IPS-15b (cell line): Measurements from ENCODE around the gene CDON.
"Not testable (repeated sequence)": the region's sequence is repeated elsewhere in the genome, so short reads cannot be mapped to it uniquely, and the experiment has no call there.

Experiments used
- H3K27me3 ChIP-seq: one replicate; pipeline ENCODE4 v1.6.1; 2013; ENCODE audit warnings: low read length; ENCODE audit not compliant: control insufficient read depth, insufficient read depth
- H3K36me3 ChIP-seq: one replicate; pipeline ENCODE4 v1.6.1; 2013; ENCODE audit warnings: low read length; ENCODE audit not compliant: control insufficient read depth, insufficient read depth
- H3K4me1 ChIP-seq: one replicate; pipeline ENCODE4 v1.6.1; 2013; ENCODE audit warnings: mild to moderate bottlenecking, low read length; ENCODE audit not compliant: control insufficient read depth, insufficient read depth
- H3K4me3 ChIP-seq: one replicate; pipeline ENCODE4 v1.5.1; 2013; ENCODE audit warnings: low read depth, low read length
- H3K9ac ChIP-seq: one replicate; pipeline ENCODE4 v1.6.1; 2013; ENCODE audit warnings: low read depth, mild to moderate bottlenecking, low read length
- H3K9me3 ChIP-seq: one replicate; pipeline ENCODE4 v1.6.1; 2013; ENCODE audit warnings: mild to moderate bottlenecking, low read length; ENCODE audit not compliant: control insufficient read depth, insufficient read depth

Gene CDON

GRCh38 chr11:126002181-126002580 is 60.5 kb downstream of the CDON start:
- peaks cover 6% of the 10 kb centered on the region for H3K36me3 ChIP-seq

GRCh38 chr11:125999234-125999880 is 63.3 kb downstream of the CDON start:
- no peaks in the 10 kb centered on the region for H3K4me1 ChIP-seq
- no peaks in the 10 kb centered on the region for H3K27me3 ChIP-seq
- H3K9ac ChIP-seq = no peak overlapping the region
- no peak overlapping the region for H3K4me3 ChIP-seq
- peaks cover 6% of the 10 kb centered on the region for H3K36me3 ChIP-seq
- H3K9me3 ChIP-seq = no peaks in the 10 kb centered on the region

More at GRCh38 chr11:126002181-126002580, 60.5 kb downstream of the CDON start:
- H3K4me1 ChIP-seq = no peaks in the 10 kb centered on the region
- no peaks in the 10 kb centered on the region for H3K9me3 ChIP-seq
- no peaks in the 10 kb centered on the region for H3K27me3 ChIP-seq
- no peak overlapping the region for H3K9ac ChIP-seq
- H3K4me3 ChIP-seq = no peak overlapping the region

GRCh38 chr11:125998267-125998666 is 64.4 kb downstream of the CDON start:
- Histone ChIP-seq H3K4me3 (no peak overlapping the region), H3K9ac (no peak overlapping the region), H3K9me3 (no peaks in the 10 kb centered on the region), H3K27me3 (no peaks in the 10 kb centered on the region), H3K36me3 (peaks cover 6% of the 10 kb centered on the region), H3K4me1 (no peaks in the 10 kb centered on the region)

- H3K4me3 ChIP-seq = no peak overlapping the region
- H3K9me3 ChIP-seq = no peaks in the 10 kb centered on the region
- H3K4me1 ChIP-seq = no peaks in the 10 kb centered on the region
- no peaks in the 10 kb centered on the region for H3K27me3 ChIP-seq
- H3K9ac ChIP-seq = no peak overlapping the region
- H3K36me3 ChIP-seq = peaks cover 4% of the 10 kb centered on the region
Observed at GRCh38 chr11:125995313-125995712, 67.4 kb downstream of the CDON start.

- no peak overlapping the region for H3K4me3 ChIP-seq
- peaks cover 4% of the 10 kb centered on the region for H3K36me3 ChIP-seq
- no peak overlapping the region for H3K9ac ChIP-seq
- H3K27me3 ChIP-seq = no peaks in the 10 kb centered on the region
- H3K4me1 ChIP-seq = no peaks in the 10 kb centered on the region
- no peaks in the 10 kb centered on the region for H3K9me3 ChIP-seq
Observed at GRCh38 chr11:125994509-125994908, 68.2 kb downstream of the CDON start.

GRCh38 chr11:125992893-125993292 is 69.8 kb downstream of the CDON start:
- no peak overlapping the region for H3K4me3 ChIP-seq
- H3K9ac ChIP-seq = no peak overlapping the region
- H3K27me3 ChIP-seq = no peaks in the 10 kb centered on the region
- no peaks in the 10 kb centered on the region for H3K36me3 ChIP-seq
- no peaks in the 10 kb centered on the region for H3K9me3 ChIP-seq
- no peaks in the 10 kb centered on the region for H3K4me1 ChIP-seq

- Histone ChIP-seq H3K4me1 (no peaks in the 10 kb centered on the region), H3K9ac (no peak overlapping the region), H3K4me3 (no peak overlapping the region), H3K9me3 (no peaks in the 10 kb centered on the region), H3K27me3 (no peaks in the 10 kb centered on the region), H3K36me3 (no peaks in the 10 kb centered on the region)
Observed at GRCh38 chr11:125990244-125990643, 72.4 kb downstream of the CDON start.

GRCh38 chr11:125987066-125987641 is 75.5 kb downstream of the CDON start:
- no peaks in the 10 kb centered on the region for H3K27me3 ChIP-seq
- no peaks in the 10 kb centered on the region for H3K4me1 ChIP-seq
- H3K9me3 ChIP-seq = no peaks in the 10 kb centered on the region
- H3K36me3 ChIP-seq = no peaks in the 10 kb centered on the region
- H3K4me3 ChIP-seq = no peak overlapping the region
- H3K9ac ChIP-seq = no peak overlapping the region

GRCh38 chr11:125985956-125986355 is 76.7 kb downstream of the CDON start:
- not testable (repeated sequence) for H3K4me1 ChIP-seq, H3K27me3 ChIP-seq, H3K9me3 ChIP-seq, H3K9ac ChIP-seq, H3K4me3 ChIP-seq, H3K36me3 ChIP-seq

GRCh38 chr11:125982348-125982730 is 80.3 kb downstream of the CDON start:
- Histone ChIP-seq H3K36me3 (no peaks in the 10 kb centered on the region), H3K9ac (no peak overlapping the region), H3K4me1 (peaks cover 8% of the 10 kb centered on the region), H3K4me3 (no peak overlapping the region), H3K27me3 (no peaks in the 10 kb centered on the region), H3K9me3 (no peaks in the 10 kb centered on the region)

GRCh38 chr11:125980436-125980835 is 82.2 kb downstream of the CDON start:
- no peak overlapping the region for H3K4me3 ChIP-seq
- peaks cover 8% of the 10 kb centered on the region for H3K4me1 ChIP-seq

GRCh38 chr11:125979511-125979910 is 83.2 kb downstream of the CDON start:
- Histone ChIP-seq H3K4me3 (no peak overlapping the region), H3K9ac (no peak overlapping the region), H3K36me3 (no peaks in the 10 kb centered on the region), H3K27me3 (no peaks in the 10 kb centered on the region), H3K9me3 (no peaks in the 10 kb centered on the region), H3K4me1 (peaks cover 8% of the 10 kb centered on the region)

More at GRCh38 chr11:125980436-125980835, 82.2 kb downstream of the CDON start:
- no peaks in the 10 kb centered on the region for H3K9me3 ChIP-seq
- H3K36me3 ChIP-seq = no peaks in the 10 kb centered on the region
- H3K9ac ChIP-seq = no peak overlapping the region
- no peaks in the 10 kb centered on the region for H3K27me3 ChIP-seq
